OCI-LY3 (cell line): ENCODE measurements around the gene CAP1.
"Not testable (repeated sequence)": the region's sequence is repeated elsewhere in the genome, so short reads cannot be mapped to it uniquely, and the experiment has no call there.

Experiments used
- EZH2phosphoT487 ChIP-seq: fragments of 200-600 bp; shearing (Covaris generic); IDR thresholded peaks from 2 replicates; pipeline ENCODE4 v1.6.1; 2018; ENCODE audit warnings: antibody characterized with exemption, mixed run types, low read depth
- TF ChIP-seq, protein P1 (sequence below): fragments of 200-600, 300-600 bp; sonication (generic); IDR thresholded peaks from 2 replicates; pipeline ENCODE4 v1.5.1; 2014; ENCODE audit warnings: antibody characterized with exemption, low read length, low read depth

DNA sequence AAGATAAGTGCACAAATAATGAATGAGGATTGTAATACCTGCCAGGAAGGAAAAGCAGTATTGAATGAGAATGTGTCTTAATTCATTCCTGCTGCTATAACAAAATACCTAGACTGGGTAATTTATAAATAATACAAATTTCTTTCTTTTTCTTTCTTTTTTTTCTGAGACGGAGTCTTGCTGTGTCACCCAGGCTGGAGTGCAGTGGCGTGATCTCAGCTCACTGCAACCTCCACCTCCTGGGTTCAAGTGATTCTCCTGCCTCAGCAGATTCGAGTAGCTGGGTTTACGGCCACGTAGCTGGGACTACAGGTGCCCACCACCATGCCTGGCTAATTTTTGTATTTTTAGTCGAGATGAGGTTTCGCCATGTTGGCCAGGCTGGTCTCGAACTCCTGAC is 3.3 kb upstream of the CAP1 start:
- TF ChIP-seq, protein P1, sequence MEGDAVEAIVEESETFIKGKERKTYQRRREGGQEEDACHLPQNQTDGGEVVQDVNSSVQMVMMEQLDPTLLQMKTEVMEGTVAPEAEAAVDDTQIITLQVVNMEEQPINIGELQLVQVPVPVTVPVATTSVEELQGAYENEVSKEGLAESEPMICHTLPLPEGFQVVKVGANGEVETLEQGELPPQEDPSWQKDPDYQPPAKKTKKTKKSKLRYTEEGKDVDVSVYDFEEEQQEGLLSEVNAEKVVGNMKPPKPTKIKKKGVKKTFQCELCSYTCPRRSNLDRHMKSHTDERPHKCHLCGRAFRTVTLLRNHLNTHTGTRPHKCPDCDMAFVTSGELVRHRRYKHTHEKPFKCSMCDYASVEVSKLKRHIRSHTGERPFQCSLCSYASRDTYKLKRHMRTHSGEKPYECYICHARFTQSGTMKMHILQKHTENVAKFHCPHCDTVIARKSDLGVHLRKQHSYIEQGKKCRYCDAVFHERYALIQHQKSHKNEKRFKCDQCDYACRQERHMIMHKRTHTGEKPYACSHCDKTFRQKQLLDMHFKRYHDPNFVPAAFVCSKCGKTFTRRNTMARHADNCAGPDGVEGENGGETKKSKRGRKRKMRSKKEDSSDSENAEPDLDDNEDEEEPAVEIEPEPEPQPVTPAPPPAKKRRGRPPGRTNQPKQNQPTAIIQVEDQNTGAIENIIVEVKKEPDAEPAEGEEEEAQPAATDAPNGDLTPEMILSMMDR = not testable (repeated sequence)
- not testable (repeated sequence) for TF ChIP-seq EZH2phosphoT487
